H9 (cell line): ENCODE results near the gene KHSRP. TPM values are rescaled to one million over a fixed set of nuclear protein-coding genes. Genes with fewer than 3 reads are reported as not detected.

Experiments used
- DNase-seq: peaks from one replicate; pipeline ENCODE4 v3.0.0-alpha.2; 2017
- H2AFZ ChIP-seq: one replicate; pipeline ENCODE4 v1.6.1; 2013; ENCODE audit warnings: mild to moderate bottlenecking, low read length, control low read depth, moderate library complexity
- H2AK5ac ChIP-seq: 2 replicates; pipeline ENCODE4 v1.6.1; 2013; ENCODE audit warnings: low read length, control low read depth, mixed read lengths; ENCODE audit not compliant: insufficient read length
- H2BK120ac ChIP-seq: one replicate; pipeline ENCODE4 v1.6.1; 2013; ENCODE audit warnings: low read depth, mild to moderate bottlenecking, low read length, control low read depth, inconsistent platforms; ENCODE audit not compliant: poor library complexity, severe bottlenecking
- H2BK12ac ChIP-seq: 2 replicates; pipeline ENCODE4 v1.6.1; 2013; ENCODE audit warnings: low read length, control low read depth, mixed read lengths, low read depth; ENCODE audit not compliant: insufficient read length
- H2BK15ac ChIP-seq: 2 replicates; pipeline ENCODE4 v1.6.1; 2013; ENCODE audit warnings: low read depth, low read length, control low read depth
- H2BK20ac ChIP-seq: one replicate; pipeline ENCODE4 v1.6.1; 2013; ENCODE audit warnings: low read depth, mild to moderate bottlenecking, low read length, control low read depth, inconsistent platforms; ENCODE audit not compliant: poor library complexity, severe bottlenecking
- H2BK5ac ChIP-seq: 2 replicates; pipeline ENCODE4 v1.6.1; 2013; ENCODE audit warnings: low read length, control low read depth, mixed read lengths; ENCODE audit not compliant: insufficient read length
- H3K14ac ChIP-seq: 2 replicates; pipeline ENCODE4 v1.6.1; 2013; ENCODE audit warnings: low read length, control low read depth; ENCODE audit not compliant: insufficient read depth
- H3K18ac ChIP-seq: 2 replicates; pipeline ENCODE4 v1.6.1; 2013; ENCODE audit warnings: low read depth, mild to moderate bottlenecking, mixed read lengths, low read length, control low read depth; ENCODE audit not compliant: insufficient read length
- H3K23ac ChIP-seq: 2 replicates; pipeline ENCODE4 v1.6.1; 2013; ENCODE audit warnings: low read length, control low read depth, mixed read lengths, low read depth; ENCODE audit not compliant: insufficient read length
- H3K23me2 ChIP-seq: 2 replicates; pipeline ENCODE4 v1.6.1; 2013; ENCODE audit warnings: low read depth, mild to moderate bottlenecking, mixed read lengths, low read length, control low read depth; ENCODE audit not compliant: insufficient read length, poor library complexity, severe bottlenecking
- H3K27ac ChIP-seq: 2 replicates; pipeline ENCODE4 v1.5.1; 2013; ENCODE audit warnings: low read length, control low read depth, mixed read lengths, low read depth; ENCODE audit not compliant: insufficient read length
- H3K27me3 ChIP-seq: 2 replicates; pipeline ENCODE4 v1.6.1; 2013; ENCODE audit warnings: low read length, control low read depth, inconsistent platforms; ENCODE audit not compliant: insufficient read depth
- H3K4ac ChIP-seq: 2 replicates; pipeline ENCODE4 v1.6.1; 2013; ENCODE audit warnings: low read depth, mild to moderate bottlenecking, control low read depth, inconsistent platforms, low read length, moderate library complexity
- H3K4me1 ChIP-seq: 2 replicates; pipeline ENCODE4 v1.6.1; 2013; ENCODE audit warnings: low read length, control low read depth, inconsistent platforms; ENCODE audit not compliant: insufficient read depth
- H3K4me2 ChIP-seq: 2 replicates; pipeline ENCODE4 v1.6.1; 2013; ENCODE audit warnings: low read length, control low read depth, mixed read lengths; ENCODE audit not compliant: insufficient read length, insufficient read depth
- H3K56ac ChIP-seq: 2 replicates; pipeline ENCODE4 v1.6.1; 2013; ENCODE audit warnings: low read depth, mild to moderate bottlenecking, mixed read lengths, low read length, control low read depth; ENCODE audit not compliant: insufficient read length
- H3K79me1 ChIP-seq: 2 replicates; pipeline ENCODE4 v1.6.1; 2013; ENCODE audit warnings: low read depth, mild to moderate bottlenecking, moderate library complexity, low read length, control low read depth, inconsistent platforms; ENCODE audit not compliant: insufficient read depth, poor library complexity, severe bottlenecking
- H3K79me2 ChIP-seq: 2 replicates; pipeline ENCODE4 v1.6.1; 2013; ENCODE audit warnings: low read length, control low read depth, inconsistent platforms; ENCODE audit not compliant: insufficient read depth
- H3K9ac ChIP-seq: 2 replicates; pipeline ENCODE4 v1.6.1; 2013; ENCODE audit warnings: low read length, control low read depth, mixed read lengths; ENCODE audit not compliant: insufficient read length; ENCODE audit errors: extremely low read depth
- H3K9me3 ChIP-seq: one replicate; pipeline ENCODE4 v1.6.1; 2013; ENCODE audit warnings: low read depth, low read length, inconsistent platforms; ENCODE audit not compliant: control insufficient read depth
- H3T11ph ChIP-seq: one replicate; pipeline ENCODE4 v1.6.1; 2013; ENCODE audit warnings: mild to moderate bottlenecking, low read length, control low read depth, inconsistent platforms
- H4K20me1 ChIP-seq: one replicate; pipeline ENCODE4 v1.6.1; 2013; ENCODE audit not compliant: control insufficient read depth, insufficient read length, insufficient read depth
- H4K5ac ChIP-seq: 2 replicates; pipeline ENCODE4 v1.6.1; 2013; ENCODE audit warnings: low read depth, mild to moderate bottlenecking, mixed read lengths, low read length, control low read depth; ENCODE audit not compliant: insufficient read length
- H4K8ac ChIP-seq: replicated peaks from 2 replicates; pipeline ENCODE4 v1.6.1; 2013; ENCODE audit warnings: low read length, control low read depth, mixed read lengths, low read depth; ENCODE audit not compliant: insufficient read length
- H4K91ac ChIP-seq: 2 replicates; pipeline ENCODE4 v1.6.1; 2013; ENCODE audit warnings: low read depth, mild to moderate bottlenecking, moderate library complexity, mixed read lengths, low read length, control low read depth; ENCODE audit not compliant: insufficient read length
- H3K27ac Mint-ChIP-seq, 3 experiments: 2 replicates in 2 of 3; 3 replicates in 1 of 3; pipeline ENCODE4 v1.8.0; 2020 to 2021; ENCODE audit warnings: mixed read lengths in 3 of 3, mild to moderate bottlenecking in 1 of 3, moderate library complexity in 1 of 3
- H3K27me3 Mint-ChIP-seq: 2 replicates; pipeline ENCODE4 v1.8.0; 2021; ENCODE audit warnings: low read depth, mild to moderate bottlenecking, moderate library complexity, mixed read lengths
- H3K36me3 Mint-ChIP-seq, 3 experiments: 2 replicates in 2 of 3; 3 replicates in 1 of 3; pipeline ENCODE4 v1.8.0; 2020 to 2021; ENCODE audit warnings: low read depth in 3 of 3, mixed read lengths in 3 of 3; ENCODE audit not compliant: insufficient read depth in 1 of 3
- H3K4me1 Mint-ChIP-seq, 2 experiments: 2 replicates each; pipeline ENCODE4 v1.8.0; 2020; ENCODE audit warnings: mixed read lengths in 2 of 2
- H3K4me3 Mint-ChIP-seq, 2 experiments: 2 replicates in 1 of 2; 3 replicates in 1 of 2; pipeline ENCODE4 v1.8.0; 2020 to 2021; ENCODE audit warnings: mild to moderate bottlenecking in 2 of 2, mixed read lengths in 2 of 2, moderate library complexity in 1 of 2
- H3K9me3 Mint-ChIP-seq, 2 experiments: 2 replicates in 1 of 2; 3 replicates in 1 of 2; pipeline ENCODE4 v1.8.0; 2020; ENCODE audit warnings: mild to moderate bottlenecking in 2 of 2, mixed read lengths in 2 of 2, moderate library complexity in 1 of 2
- CTCF ChIP-seq: fragments of 200-600 bp; sonication (generic); conservative IDR thresholded peaks from 3 replicates; pipeline ENCODE4 v1.8.0; 2021; ENCODE audit warnings: antibody characterized with exemption, mild to moderate bottlenecking
- WGBS: extraction: QIAGEN DNeasy Blood & Tissue Kit; methylation state at CpG from one replicate; pipeline ENCODE4 v1.1.7; 2013; ENCODE audit warnings: missing lambda C conversion rate, low lambda C conversion rate, mixed read lengths; ENCODE audit not compliant: insufficient read length; ENCODE audit errors: extremely low coverage; 5-methylcytosine and 5-hydroxymethylcytosine counted together
- total RNA-seq: library from RNA; stranded (reverse); gene quantifications from 2 replicates; pipeline ENCODE4 v1.2.1, GENCODE V29; 2021

Gene KHSRP
- total RNA-seq, 1 experiment from 2014 or later: 602 TPM

DNA sequence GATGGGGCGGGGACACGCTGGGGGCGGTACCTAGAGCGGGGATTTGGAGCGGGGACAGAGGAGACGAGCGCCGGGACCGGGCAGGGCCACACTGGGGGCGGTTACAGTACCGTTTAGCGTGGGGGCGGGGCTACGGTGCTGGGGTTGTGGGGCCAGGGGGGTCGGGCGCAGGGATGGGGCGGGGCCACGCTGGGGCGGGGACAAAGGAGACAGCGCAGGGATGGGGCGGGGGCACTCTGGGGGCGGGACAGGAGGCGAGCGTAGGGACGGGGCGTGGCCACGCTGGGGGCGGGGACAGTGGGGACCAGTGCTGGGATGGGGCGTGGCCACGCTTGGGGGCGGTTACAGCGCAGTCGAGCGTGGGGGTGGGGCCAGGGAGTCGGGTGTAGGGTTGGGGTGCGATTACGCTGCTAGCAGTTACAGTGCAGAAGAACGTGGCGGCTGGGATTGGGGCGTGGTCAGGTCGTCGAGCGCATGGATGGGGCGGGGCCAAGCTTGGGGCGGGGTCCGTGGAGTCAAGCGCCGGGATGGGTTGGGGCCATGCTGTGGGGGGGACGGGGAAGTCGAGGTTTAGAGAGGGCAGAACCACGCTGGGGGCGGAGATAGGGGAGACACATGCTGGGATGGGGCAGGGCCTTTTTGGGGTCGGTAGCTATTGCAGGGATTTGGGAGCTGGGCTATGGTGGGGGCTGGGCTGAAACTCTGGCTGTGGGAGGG is 51.4 kb downstream of the KHSRP start:
- no peak overlapping the region for H3K56ac ChIP-seq
- H4K91ac ChIP-seq: no peak overlapping the region
- H3K4me3 Mint-ChIP-seq: peak overlapping the region; percentile 86 to 89
- no peaks in the 10 kb centered on the region for H3K79me2 ChIP-seq
- no peak overlapping the region for H4K5ac ChIP-seq
- no peak overlapping the region for H3K27ac ChIP-seq
- no peak overlapping the region for H3K4ac ChIP-seq
- H3K36me3 Mint-ChIP-seq: peaks cover 6 to 10% (median 9%) of the 10 kb centered on the region in 3 experiments; a peak in 6 of 7 replicates
- no peaks in the 10 kb centered on the region for H3K9me3 ChIP-seq
- H3K27me3 ChIP-seq: no peaks in the 10 kb centered on the region
- H3K79me1 ChIP-seq: no peaks in the 10 kb centered on the region
- peaks cover 9 to 19% of the 10 kb centered on the region in 2 experiments for H3K4me1 Mint-ChIP-seq
- peak; percentile 100 for DNase-seq
- H3K4me1 ChIP-seq: no peaks in the 10 kb centered on the region
- H2AFZ ChIP-seq: no peak overlapping the region
- H2BK15ac ChIP-seq: no peak overlapping the region
- no peak for TF ChIP-seq CTCF
- peak overlapping the region; percentile 68 for H3K9ac ChIP-seq
- H3T11ph ChIP-seq: no peak overlapping the region
- H3K27me3 Mint-ChIP-seq: peaks cover 3% of the 10 kb centered on the region
- H4K20me1 ChIP-seq: no peaks in the 10 kb centered on the region
- no peaks in the 10 kb centered on the region for H3K23me2 ChIP-seq
- H3K27ac Mint-ChIP-seq: peak overlapping the region; percentile 93 to 98 (median 96); a peak in 6 of 7 replicates
- no peak overlapping the region for H3K14ac ChIP-seq
- H2BK12ac ChIP-seq: no peak overlapping the region
- no peak overlapping the region for H2BK5ac ChIP-seq
- H2BK120ac ChIP-seq: no peak overlapping the region
- no peaks in the 10 kb centered on the region for H3K9me3 Mint-ChIP-seq
- no peak overlapping the region for H2AK5ac ChIP-seq
- peak overlapping the region; percentile 81 for H3K18ac ChIP-seq
- peak overlapping the region; percentile 31 for H3K4me2 ChIP-seq
- no peak overlapping the region for H2BK20ac ChIP-seq
- H4K8ac ChIP-seq: no peak overlapping the region
- H3K23ac ChIP-seq: no peak overlapping the region
- no CpG with 5 or more reads among the region's 53 CpGs for WGBS
